T-helper 1 cell treated with Interleukin-12 subunit alpha and Interleukin-12 subunit beta and Interleukin-4 antibody, amounts not matched to agents 30 ng/mL and 1 ng/mL, for 36 hours (primary cell): ENCODE measurements around the gene SLK. TPM values are rescaled to one million over a fixed set of nuclear protein-coding genes. Genes with fewer than 3 reads are reported as not detected.

Experiments used
- intact Hi-C: fragments of 100-400 bp; cut with micrococcal nuclease; formaldehyde crosslinking; loops from one replicate; pipeline ENCODE4 v1.15.1; 2024
- total RNA-seq: library from RNA; stranded (reverse); gene quantifications from 2 replicates; pipeline ENCODE4 v1.2.3, GENCODE V29; 2022

Gene SLK
- total RNA-seq, 1 donor from 2014 or later = 31.2 TPM

DNA sequence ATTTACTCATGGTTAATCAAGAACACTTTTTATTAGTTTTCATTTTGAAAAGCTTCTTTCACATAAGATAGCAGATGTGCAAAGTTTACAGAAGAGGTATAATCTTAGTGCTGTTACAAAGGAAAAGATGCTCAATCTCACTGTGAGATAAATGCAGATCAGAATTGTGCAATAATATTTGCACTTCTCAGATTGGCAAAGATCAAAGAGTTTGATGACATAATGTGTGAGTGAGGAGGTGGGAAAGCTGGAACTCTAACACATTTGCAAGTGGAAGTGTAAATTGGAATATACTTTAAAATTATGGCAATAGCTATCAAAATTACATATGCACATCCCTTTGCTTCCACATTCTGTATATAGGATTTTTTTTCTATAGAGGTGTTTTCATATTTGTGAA lies 27.4 kb upstream of the SLK start:
- intact Hi-C loops = no loop called here

DNA sequence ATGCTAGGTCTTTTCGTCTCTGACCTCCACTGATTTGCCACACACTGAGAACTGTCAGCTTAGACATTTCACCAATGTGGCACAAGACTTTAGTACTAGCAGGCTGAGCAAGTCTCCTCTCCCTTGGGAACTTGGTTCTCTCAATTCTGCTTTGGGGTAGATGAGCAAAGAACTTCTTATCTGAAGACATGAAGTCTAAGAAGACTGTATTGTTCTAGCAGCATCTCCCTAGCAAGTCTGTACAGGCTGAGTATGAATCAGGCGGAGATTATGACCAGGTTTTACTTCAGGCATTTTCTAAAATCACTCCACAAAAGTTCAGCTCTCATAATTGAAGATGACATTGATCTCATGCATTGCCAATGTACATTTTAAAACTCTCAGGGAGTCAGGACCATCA lies 25.1 kb upstream of the SLK start:
- intact Hi-C loops = no loop called here

DNA sequence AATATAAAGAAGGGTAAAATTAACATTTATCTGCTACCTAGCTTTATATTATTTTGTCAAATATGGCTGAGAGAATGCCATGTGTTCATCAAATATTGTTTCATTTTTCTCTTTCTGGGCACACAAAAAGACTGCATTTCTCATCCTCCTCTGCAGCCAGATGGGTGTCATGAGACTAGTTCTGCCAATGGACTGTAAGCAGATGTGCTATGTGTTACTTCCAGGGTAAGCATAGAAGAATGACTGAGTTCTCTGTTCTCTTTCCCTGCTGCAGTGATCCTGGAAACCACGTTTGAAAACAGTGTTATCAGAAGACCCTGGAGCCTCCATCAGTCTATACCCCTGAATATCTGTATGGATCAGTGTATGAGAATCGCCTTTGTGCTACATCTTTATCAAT lies 24.1 kb upstream of the SLK start:
- intact Hi-C loops = no loop called here

DNA sequence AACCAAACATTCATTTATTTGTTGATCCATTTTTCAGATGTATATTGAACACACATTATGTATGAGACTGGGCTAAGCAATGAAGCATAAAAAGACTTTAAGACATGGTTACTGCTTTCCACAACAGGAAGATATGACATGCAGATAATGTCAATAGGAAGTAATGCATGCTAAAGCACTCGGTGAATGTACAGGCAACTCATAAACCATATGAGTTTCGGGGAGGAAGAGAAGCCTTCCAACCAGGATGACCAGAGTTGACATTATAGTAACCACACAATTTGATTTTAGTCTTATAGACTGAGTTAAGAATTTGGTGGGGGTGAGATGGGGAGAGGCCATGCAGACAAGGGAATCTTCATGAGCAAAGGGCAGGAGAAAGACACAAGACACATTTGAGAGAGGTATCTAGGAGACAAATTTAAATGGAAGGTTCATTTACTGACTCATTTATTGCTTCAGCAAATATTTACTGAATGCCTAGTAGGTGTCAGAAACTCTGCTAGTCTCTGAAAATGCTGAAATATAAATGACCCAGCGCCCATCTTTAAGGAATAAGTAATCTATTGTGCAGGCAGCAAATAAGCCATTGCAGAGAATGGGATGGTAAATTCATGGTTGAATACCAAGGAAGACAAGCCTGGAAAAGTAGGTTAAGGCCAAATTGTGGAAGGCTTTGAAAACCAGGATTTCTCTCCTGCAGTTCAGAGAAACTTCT lies 19.0 kb upstream of the SLK start:
- intact Hi-C loops = no loop called here

DNA sequence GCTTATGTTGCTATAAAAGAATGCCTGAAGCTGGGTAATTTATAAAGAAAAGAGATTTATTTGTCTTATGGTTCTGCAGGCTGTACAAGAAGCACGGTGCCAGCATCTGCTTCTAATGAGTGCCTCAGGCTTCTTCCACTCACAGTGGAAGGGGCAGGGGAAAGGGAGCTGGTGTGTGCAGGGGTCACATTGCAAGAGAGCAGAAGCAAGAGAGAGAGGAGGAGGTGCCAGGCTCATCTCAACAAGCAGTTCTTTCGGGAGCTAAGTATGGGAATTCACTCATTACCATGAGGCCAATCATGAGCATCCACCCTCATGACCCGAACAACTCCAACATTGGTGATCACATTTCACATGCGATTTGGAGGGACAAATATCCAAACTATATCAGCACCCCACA lies 17.2 kb upstream of the SLK start:
- intact Hi-C loops = no loop called here

- intact Hi-C loops = no loop called here
These were observed 15.8 kb upstream of the SLK start for GRCh38 chr10:103951183-103951582.

DNA sequence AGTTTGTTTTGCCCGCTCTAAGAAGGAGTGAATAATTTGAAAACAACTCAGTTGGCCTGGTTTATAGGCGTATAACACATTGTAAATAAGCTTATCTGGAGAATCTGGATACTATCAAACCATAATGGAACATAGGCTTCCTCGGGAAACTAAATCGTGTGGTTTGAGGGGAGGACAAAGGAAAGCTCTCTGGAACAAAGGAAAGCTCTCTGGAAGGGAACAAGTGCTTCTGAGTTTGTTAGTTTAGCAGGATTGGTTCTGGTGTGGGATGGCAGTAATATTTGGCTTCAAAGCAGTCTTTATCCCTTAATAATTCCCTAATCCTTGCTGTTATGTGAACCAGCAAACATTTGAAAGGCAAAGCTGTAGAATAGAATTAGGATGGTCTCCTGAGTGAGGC lies 15.0 kb upstream of the SLK start:
- intact Hi-C loops = no loop called here

- intact Hi-C loops = no loop called here
These were observed 12.4 kb upstream of the SLK start for GRCh38 chr10:103954543-103954942.

DNA sequence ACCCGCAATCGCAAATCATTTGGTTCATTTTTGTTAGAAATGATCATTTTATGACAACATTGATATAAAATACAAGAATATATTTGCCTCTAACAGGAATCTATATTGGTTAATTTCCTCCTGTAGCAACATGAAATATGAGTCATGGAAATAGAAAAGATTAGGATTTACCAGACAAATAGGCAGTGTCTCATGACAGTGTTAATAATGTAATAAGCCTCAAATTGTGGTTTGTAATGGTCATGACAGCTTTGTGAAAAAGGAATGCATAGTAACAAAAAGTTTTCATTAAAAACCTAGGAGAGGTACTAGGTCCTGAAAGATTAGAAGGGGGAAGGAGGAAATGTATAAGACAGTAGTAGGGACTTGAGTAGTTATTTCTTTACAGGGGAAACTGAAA lies 7.9 kb upstream of the SLK start:
- intact Hi-C loops = no loop called here

GRCh38 chr10:103960103-103960502 lies 6.8 kb upstream of the SLK start:
- intact Hi-C loops = no loop called here

DNA sequence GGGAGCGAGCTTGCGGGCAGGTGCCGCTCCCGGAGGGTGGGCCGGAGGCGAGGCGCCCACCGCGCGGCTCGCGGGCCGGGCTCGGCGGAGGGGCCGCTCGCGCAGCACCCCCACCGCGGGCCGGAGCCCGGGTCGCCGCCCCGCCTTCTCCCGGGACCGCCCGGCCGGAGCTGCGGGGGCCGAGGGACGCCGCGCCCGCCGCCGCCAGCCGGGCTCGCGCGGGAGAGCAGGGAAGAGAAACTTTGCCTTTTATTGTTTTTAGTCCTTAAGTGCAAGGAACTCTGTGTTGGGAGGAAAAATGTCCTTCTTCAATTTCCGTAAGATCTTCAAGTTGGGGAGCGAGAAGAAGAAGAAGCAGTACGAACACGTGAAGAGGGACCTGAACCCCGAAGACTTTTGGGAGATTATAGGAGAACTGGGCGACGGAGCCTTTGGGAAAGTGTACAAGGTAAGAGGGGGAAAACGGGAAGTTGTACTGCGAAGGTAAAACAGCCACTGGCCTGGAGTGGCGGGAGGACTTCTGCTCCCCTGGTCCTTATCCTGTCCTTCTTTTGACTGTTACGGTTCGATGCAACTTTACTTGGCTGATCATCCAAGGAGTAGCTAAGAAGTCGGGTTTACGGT lies 620 bp downstream of the SLK start:
- intact Hi-C loops = loop anchor here (1.0 to 5.0 kb wide), 8 partner anchors 59 to 571 kb away; partner anchors contain the start of genes ATP5MK, CFAP43, GSTO2 and PDCD11

GRCh38 chr10:103968441-103969391 lies 1.8 kb downstream of the SLK start:
- intact Hi-C loops = loop anchor here (1.0 to 5.0 kb wide), 4 partner anchors 80 to 299 kb away; partner anchors contain the start of genes CFAP43 and GSTO2

DNA sequence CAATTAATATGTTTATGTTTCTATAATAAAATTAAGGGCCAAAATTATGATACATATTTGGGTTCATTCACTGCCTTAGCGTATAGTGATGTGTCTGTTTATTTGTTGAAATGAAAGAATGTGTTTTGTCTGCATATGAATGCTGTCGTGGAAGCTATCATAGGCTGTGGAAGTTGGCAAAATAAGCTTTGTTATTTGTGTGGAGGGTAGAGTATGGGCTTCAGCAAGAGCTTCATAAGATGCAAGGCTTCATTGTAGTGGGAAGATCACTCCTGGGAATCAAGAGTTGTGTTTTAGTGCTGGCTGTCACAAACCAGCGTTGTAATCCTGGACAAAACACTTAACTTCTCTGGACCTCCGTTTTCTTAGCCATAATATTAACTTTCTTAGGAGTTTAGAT lies 2.5 kb downstream of the SLK start:
- intact Hi-C loops = loop anchor here (2.0 to 5.0 kb wide), 2 partner anchors 263 to 298 kb away; partner anchors contain the start of genes CFAP43 and GSTO2

GRCh38 chr10:103969857-103970627 lies 3.1 kb downstream of the SLK start:
- intact Hi-C loops = loop anchor here (2.0 to 5.0 kb wide), 2 partner anchors 263 to 297 kb away; partner anchors contain the start of genes CFAP43 and GSTO2

DNA sequence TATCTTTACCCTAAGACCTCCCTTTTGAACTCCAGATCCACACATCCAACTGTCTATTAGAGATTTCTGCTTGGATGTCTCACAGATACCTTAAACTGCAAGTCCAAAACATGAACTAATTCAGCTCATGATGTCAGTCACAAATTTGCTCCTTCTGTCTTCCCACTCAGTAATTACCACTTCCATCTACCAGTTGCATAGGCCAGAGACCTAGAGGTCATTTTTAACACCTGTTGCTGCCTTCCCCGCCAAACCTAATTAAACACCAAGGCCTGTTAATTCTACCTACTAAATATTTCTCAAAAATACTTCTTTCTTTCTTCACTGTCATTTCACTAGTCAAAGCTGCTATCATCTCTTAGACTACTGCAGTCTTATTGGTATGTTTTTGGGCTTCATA lies 8.2 kb downstream of the SLK start:
- intact Hi-C loops = no loop called here

DNA sequence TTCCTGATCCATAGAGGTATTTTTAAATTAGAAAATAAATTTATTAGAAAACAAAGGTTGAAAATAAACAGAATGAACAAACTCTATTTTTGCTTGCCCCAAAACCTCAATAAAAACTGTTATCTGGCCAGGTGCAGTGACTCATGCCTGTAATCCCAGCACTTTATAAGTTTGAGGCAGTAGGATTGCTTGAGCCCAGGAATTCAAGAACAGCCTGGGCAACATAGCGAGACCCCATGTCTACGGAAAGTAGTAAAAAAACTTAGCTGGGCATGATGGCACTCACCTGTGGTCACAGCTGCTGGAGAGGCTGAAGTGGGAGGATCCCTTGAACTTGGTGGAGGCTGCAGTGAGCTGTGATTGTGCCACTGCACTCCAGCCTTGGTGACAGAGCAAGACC lies 10.3 kb downstream of the SLK start:
- intact Hi-C loops = no loop called here

DNA sequence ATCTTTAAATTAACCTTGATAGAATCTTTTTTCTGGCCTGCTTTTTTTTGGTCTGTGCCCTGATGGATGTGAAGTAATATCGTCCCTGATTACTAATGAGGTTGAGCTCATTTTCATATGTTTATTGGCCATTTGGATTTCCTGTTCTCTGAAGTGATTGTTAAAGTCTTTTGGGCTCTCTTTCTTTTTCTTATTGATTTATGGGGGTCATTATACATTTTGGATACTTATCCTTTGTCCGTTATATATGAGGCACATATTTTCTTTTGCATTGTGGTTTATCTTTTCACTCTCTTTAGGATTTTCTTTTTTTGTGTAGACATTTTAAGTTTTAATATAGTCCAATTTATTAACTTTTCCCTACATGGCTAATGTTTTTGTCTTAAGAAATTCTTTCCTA lies 12.6 kb downstream of the SLK start:
- intact Hi-C loops = no loop called here

DNA sequence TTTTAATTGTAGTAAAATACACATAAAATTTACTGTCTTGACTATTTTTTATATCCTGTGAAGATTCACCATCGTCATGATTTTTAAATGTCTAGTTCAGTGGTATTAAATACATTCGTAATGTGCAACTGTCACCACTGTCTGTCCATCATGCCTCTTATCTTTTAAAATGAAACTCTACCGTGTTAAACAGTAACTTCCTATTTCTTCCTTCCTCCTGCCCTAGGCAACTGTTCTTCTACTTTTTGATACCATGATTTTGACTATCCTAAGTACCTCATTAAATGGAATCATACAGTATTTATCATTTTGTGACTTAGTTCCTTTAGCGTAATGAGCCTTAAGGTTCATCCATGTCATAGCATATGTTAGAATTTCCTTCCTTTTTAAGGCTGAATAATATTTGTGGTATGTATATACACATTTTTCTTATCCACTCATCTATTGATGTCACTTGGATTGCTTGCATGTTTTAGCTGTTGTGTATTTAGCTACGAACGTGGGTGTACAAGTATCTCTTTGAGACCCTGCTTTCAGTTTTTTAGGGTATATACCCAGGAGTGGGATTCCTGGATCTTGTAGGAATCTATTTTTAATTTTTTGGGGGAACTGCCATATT lies 13.5 kb downstream of the SLK start:
- intact Hi-C loops = loop anchor here (5.0 kb wide), 2 partner anchors 287 to 372 kb away; partner anchors contain the start of genes CFAP58 and GSTO2

GRCh38 chr10:103982639-103983038 lies 15.7 kb downstream of the SLK start:
- intact Hi-C loops = loop anchor here (1.0 to 5.0 kb wide), 8 partner anchors 16 to 370 kb away; partner anchors contain the start of genes CFAP58, GSTO2 and STN1

DNA sequence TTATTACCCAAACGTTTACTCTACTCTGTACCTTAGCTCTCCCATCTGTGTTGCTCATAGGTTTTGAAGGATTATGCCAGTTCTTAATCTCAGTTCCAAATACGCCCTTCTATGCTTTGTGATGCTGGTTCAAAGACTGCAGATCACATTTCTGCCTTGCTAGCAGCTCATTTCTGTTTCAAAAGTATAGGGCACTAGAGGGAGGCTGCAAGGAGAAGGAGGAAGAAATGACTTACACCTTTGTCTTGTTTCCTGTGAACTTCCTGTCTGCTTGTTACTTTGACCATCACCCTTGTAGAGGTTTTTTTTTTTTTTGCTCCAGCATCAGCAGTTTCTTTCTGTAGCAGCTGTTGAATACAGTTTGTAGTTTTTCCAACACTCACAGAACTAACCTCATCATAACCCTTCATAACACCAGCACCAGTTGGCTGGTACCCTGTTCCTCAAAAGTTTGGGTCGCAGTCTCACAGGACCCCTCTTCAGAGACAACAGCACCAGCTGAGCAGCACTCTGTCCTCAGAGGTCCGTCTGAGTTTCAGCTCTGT lies 16.5 kb downstream of the SLK start:
- intact Hi-C loops = loop anchor here (1.0 to 5.0 kb wide), 8 partner anchors 17 to 369 kb away; partner anchors contain the start of genes CFAP58, GSTO2 and STN1
